HEK293 (cell line): ENCODE data around the gene MRPL19.

ENCODE experiments used
- CTCF ChIA-PET: fragments of 350-600 bp; formaldehyde crosslinking; extraction: SDS; loops from one replicate; lab custom pipeline; 2021; ENCODE audit warnings: antibody characterized with exemption; lab: Yijun Ruan, JAX
- POLR2A ChIA-PET: fragments of 300-600 bp; formaldehyde crosslinking; extraction: SDS; loops from one replicate; lab custom pipeline; 2020; ENCODE audit warnings: antibody characterized with exemption, inconsistent platforms; lab: Yijun Ruan, JAX
- H3K27ac ChIP-seq: fragments of 200-500 bp; sonication (Bioruptor generic); 2 replicates; pipeline ENCODE4 v1.5.1; 2014; ENCODE audit warnings: low read depth, low read length, control low read depth, inconsistent platforms; ENCODE audit errors: extremely low read depth
- H3K36me3 ChIP-seq, 2 experiments: fragments of 200-500 bp in 1 of 2; sonication (Bioruptor generic) in 1 of 2; 1 replicate in 1 of 2; 2 replicates in 1 of 2; pipeline ENCODE4 v1.5.1; 2014 to 2017; ENCODE audit warnings: inconsistent platforms in 2 of 2, low read length in 2 of 2; ENCODE audit not compliant: control insufficient read depth in 2 of 2, insufficient read depth in 1 of 2
- H3K4me1 ChIP-seq: fragments of 200-500 bp; sonication (Bioruptor generic); 2 replicates; pipeline ENCODE4 v1.5.1; 2014; ENCODE audit warnings: mild to moderate bottlenecking, low read length, inconsistent platforms; ENCODE audit not compliant: control insufficient read depth, insufficient read depth
- H3K4me3 ChIP-seq: 2 replicates; pipeline ENCODE4 v1.5.1; 2011; ENCODE audit warnings: low read depth, mild to moderate bottlenecking, control low read depth, low read length, moderate library complexity
- H3K9me3 ChIP-seq: fragments of 200-500 bp; sonication (Bioruptor generic); 2 replicates; pipeline ENCODE4 v1.5.1; 2014; ENCODE audit warnings: low read depth, low read length, inconsistent platforms; ENCODE audit not compliant: control insufficient read depth, insufficient read depth
- GLI4 ChIP-seq: fragments of 450-650 bp; formaldehyde crosslinking; IDR thresholded peaks from 2 replicates; pipeline ENCODE4 v1.5.1; 2016; ENCODE audit warnings: missing biosample characterization, missing genetic modification characterization
- SCRT2 ChIP-seq: fragments of 450-650 bp; formaldehyde crosslinking; IDR thresholded peaks from 2 replicates; pipeline ENCODE4 v1.5.1; 2016; ENCODE audit warnings: missing biosample characterization, missing genetic modification characterization
- ZBTB8A ChIP-seq: fragments of 450-650 bp; formaldehyde crosslinking; IDR thresholded peaks from 2 replicates; pipeline ENCODE4 v1.5.1; 2016; ENCODE audit warnings: missing biosample characterization, missing genetic modification characterization
- ZFP37 ChIP-seq: fragments of 450-650 bp; formaldehyde crosslinking; IDR thresholded peaks from 2 replicates; pipeline ENCODE4 v1.5.1; 2016; ENCODE audit warnings: missing biosample characterization, missing genetic modification characterization
- ZNF112 ChIP-seq: fragments of 450-650 bp; formaldehyde crosslinking; IDR thresholded peaks from 2 replicates; pipeline ENCODE4 v1.5.0; 2017; ENCODE audit warnings: missing biosample characterization, missing genetic modification characterization
- ZNF211 ChIP-seq: fragments of 450-650 bp; formaldehyde crosslinking; IDR thresholded peaks from 2 replicates; pipeline ENCODE4 v1.5.1; 2016; ENCODE audit warnings: low read depth, missing biosample characterization, missing genetic modification characterization
- ZNF221 ChIP-seq: fragments of 450-650 bp; formaldehyde crosslinking; IDR thresholded peaks from 2 replicates; pipeline ENCODE4 v1.5.1; 2017; ENCODE audit warnings: missing biosample characterization, missing genetic modification characterization, borderline replicate concordance
- ZNF341 ChIP-seq: fragments of 450-650 bp; formaldehyde crosslinking; IDR thresholded peaks from 2 replicates; pipeline ENCODE4; 2016; ENCODE audit warnings: low read depth, missing biosample characterization, missing genetic modification characterization
- ZNF350 ChIP-seq: fragments of 450-650 bp; formaldehyde crosslinking; IDR thresholded peaks from 2 replicates; pipeline ENCODE4 v1.5.0; 2017; ENCODE audit warnings: missing biosample characterization, mild to moderate bottlenecking, missing genetic modification characterization
- ZNF404 ChIP-seq: fragments of 450-650 bp; formaldehyde crosslinking; IDR thresholded peaks from 2 replicates; pipeline ENCODE4 v1.5.1; 2017; ENCODE audit warnings: missing biosample characterization, missing genetic modification characterization
- ZNF473 ChIP-seq: fragments of 450-650 bp; formaldehyde crosslinking; IDR thresholded peaks from 2 replicates; pipeline ENCODE4 v1.5.1; 2017; ENCODE audit warnings: missing biosample characterization, missing genetic modification characterization
- ZNF621 ChIP-seq: fragments of 450-650 bp; formaldehyde crosslinking; IDR thresholded peaks from 2 replicates; pipeline ENCODE4 v1.5.1; 2017; ENCODE audit warnings: missing biosample characterization, missing genetic modification characterization
- ZNF658 ChIP-seq: fragments of 450-650 bp; formaldehyde crosslinking; IDR thresholded peaks from 2 replicates; pipeline ENCODE4; 2016; ENCODE audit warnings: missing biosample characterization, missing genetic modification characterization
- ZNF843 ChIP-seq: fragments of 450-650 bp; formaldehyde crosslinking; IDR thresholded peaks from 2 replicates; pipeline ENCODE4 v1.5.1; 2016; ENCODE audit warnings: missing biosample characterization, missing genetic modification characterization
- ZSCAN23 ChIP-seq: fragments of 450-650 bp; formaldehyde crosslinking; IDR thresholded peaks from 2 replicates; pipeline ENCODE4 v1.5.1; 2016; ENCODE audit warnings: missing biosample characterization, missing genetic modification characterization
- TF ChIP-seq, protein P1 (sequence below): fragments of 450-650 bp; formaldehyde crosslinking; IDR thresholded peaks from 2 replicates; pipeline ENCODE4 v1.5.1; 2016; ENCODE audit warnings: missing biosample characterization, missing genetic modification characterization, borderline replicate concordance
- TF ChIP-seq, protein P2 (sequence below): IDR thresholded peaks from 2 replicates; pipeline ENCODE4 v1.6.1; 2011; ENCODE audit warnings: mild to moderate bottlenecking, low read depth, low read length, borderline replicate concordance
- TF ChIP-seq, protein P3 (sequence below): fragments of 450-650 bp; formaldehyde crosslinking; IDR thresholded peaks from 2 replicates; pipeline ENCODE4 v1.5.1; 2016; ENCODE audit warnings: missing biosample characterization, missing genetic modification characterization

MRPL19 gene

DNA sequence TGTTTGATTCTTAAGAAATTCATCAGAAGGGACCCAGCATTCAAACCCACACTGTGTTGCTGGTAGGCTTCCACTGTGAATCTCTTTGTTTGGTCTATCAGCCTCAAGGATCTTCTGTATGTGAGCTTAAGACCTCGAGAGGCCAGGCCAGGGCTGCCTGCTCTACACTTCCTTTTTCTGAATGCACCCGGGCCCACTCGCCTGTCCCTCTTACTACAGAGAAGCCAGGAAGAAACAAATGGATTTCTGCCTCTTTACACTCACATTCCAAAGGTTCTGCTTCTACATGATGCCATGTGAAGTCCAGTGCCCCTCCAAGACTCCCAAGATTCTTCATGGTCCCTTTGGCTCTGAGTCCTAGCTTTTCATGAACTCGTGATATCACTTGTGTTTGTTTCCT is 25.4 kb upstream of the MRPL19 start:
- H3K27ac ChIP-seq: no peak overlapping the region
- CTCF ChIA-PET: interaction anchor here (0.6 to 3.1 kb wide), 3 partner anchors 12 to 556 kb away, joined by 4 to 19 read pairs (median 5); no protein-coding TSS in a partner anchor
- H3K9me3 ChIP-seq: no peaks in the 10 kb centered on the region
- H3K4me3 ChIP-seq: no peak overlapping the region
- POLR2A ChIA-PET: no interaction called here
- TF ChIP-seq, protein P1, sequence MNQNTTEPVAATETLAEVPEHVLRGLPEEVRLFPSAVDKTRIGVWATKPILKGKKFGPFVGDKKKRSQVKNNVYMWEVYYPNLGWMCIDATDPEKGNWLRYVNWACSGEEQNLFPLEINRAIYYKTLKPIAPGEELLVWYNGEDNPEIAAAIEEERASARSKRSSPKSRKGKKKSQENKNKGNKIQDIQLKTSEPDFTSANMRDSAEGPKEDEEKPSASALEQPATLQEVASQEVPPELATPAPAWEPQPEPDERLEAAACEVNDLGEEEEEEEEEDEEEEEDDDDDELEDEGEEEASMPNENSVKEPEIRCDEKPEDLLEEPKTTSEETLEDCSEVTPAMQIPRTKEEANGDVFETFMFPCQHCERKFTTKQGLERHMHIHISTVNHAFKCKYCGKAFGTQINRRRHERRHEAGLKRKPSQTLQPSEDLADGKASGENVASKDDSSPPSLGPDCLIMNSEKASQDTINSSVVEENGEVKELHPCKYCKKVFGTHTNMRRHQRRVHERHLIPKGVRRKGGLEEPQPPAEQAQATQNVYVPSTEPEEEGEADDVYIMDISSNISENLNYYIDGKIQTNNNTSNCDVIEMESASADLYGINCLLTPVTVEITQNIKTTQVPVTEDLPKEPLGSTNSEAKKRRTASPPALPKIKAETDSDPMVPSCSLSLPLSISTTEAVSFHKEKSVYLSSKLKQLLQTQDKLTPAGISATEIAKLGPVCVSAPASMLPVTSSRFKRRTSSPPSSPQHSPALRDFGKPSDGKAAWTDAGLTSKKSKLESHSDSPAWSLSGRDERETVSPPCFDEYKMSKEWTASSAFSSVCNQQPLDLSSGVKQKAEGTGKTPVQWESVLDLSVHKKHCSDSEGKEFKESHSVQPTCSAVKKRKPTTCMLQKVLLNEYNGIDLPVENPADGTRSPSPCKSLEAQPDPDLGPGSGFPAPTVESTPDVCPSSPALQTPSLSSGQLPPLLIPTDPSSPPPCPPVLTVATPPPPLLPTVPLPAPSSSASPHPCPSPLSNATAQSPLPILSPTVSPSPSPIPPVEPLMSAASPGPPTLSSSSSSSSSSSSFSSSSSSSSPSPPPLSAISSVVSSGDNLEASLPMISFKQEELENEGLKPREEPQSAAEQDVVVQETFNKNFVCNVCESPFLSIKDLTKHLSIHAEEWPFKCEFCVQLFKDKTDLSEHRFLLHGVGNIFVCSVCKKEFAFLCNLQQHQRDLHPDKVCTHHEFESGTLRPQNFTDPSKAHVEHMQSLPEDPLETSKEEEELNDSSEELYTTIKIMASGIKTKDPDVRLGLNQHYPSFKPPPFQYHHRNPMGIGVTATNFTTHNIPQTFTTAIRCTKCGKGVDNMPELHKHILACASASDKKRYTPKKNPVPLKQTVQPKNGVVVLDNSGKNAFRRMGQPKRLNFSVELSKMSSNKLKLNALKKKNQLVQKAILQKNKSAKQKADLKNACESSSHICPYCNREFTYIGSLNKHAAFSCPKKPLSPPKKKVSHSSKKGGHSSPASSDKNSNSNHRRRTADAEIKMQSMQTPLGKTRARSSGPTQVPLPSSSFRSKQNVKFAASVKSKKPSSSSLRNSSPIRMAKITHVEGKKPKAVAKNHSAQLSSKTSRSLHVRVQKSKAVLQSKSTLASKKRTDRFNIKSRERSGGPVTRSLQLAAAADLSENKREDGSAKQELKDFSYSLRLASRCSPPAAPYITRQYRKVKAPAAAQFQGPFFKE (tag by site-specific recombination): no peak
- TF ChIP-seq ZNF404 (tag by site-specific recombination) (no peak), ZNF843 (no peak), ZNF473 (no peak), ZNF112 (no peak), ZNF350 (tag by site-specific recombination) (no peak), ZFP37 (tag by site-specific recombination) (no peak), ZNF211 (tag by site-specific recombination) (no peak), ZNF221 (tag by site-specific recombination) (no peak), ZNF658 (tag by site-specific recombination) (no peak), ZBTB8A (no peak), ZNF341 (no peak), SCRT2 (tag by site-specific recombination) (no peak), ZSCAN23 (tag by site-specific recombination) (no peak)
- TF ChIP-seq, protein P2, sequence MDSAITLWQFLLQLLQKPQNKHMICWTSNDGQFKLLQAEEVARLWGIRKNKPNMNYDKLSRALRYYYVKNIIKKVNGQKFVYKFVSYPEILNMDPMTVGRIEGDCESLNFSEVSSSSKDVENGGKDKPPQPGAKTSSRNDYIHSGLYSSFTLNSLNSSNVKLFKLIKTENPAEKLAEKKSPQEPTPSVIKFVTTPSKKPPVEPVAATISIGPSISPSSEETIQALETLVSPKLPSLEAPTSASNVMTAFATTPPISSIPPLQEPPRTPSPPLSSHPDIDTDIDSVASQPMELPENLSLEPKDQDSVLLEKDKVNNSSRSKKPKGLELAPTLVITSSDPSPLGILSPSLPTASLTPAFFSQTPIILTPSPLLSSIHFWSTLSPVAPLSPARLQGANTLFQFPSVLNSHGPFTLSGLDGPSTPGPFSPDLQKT: no peak
- TF ChIP-seq, protein P3, sequence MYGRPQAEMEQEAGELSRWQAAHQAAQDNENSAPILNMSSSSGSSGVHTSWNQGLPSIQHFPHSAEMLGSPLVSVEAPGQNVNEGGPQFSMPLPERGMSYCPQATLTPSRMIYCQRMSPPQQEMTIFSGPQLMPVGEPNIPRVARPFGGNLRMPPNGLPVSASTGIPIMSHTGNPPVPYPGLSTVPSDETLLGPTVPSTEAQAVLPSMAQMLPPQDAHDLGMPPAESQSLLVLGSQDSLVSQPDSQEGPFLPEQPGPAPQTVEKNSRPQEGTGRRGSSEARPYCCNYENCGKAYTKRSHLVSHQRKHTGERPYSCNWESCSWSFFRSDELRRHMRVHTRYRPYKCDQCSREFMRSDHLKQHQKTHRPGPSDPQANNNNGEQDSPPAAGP (tag by site-specific recombination): no peak
- no peaks in the 10 kb centered on the region for H3K36me3 ChIP-seq
- H3K4me1 ChIP-seq: no peaks in the 10 kb centered on the region

DNA sequence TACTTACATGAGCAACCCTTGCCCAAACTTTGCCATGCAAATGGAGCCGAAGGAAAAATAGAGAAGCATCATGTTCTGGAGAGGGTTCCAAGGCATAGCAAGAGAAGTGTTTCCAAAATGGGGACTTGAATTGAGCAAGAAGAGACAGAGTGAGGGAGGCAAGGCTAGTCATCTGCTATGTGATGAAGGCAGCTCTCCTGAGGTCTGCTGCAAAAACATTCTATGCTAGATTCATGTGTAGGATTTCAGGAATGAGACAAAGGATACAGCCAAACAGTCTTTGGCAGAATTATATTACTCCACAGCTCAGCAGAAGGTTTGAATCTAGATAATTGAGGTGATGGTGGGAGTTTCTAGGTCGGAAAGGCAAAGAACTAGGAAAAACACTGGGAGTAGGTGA is 24.1 kb upstream of the MRPL19 start:
- no peaks in the 10 kb centered on the region for H3K36me3 ChIP-seq
- POLR2A ChIA-PET: no interaction called here
- H3K4me3 ChIP-seq: no peak overlapping the region
- CTCF ChIA-PET: interaction anchor here (0.6 to 1.5 kb wide), 3 partner anchors 8 to 487 kb away, joined by 3 to 4 read pairs (median 3); no protein-coding TSS in a partner anchor
- TF ChIP-seq GLI4 (tag by site-specific recombination) (no peak), ZNF621 (no peak)
- H3K4me1 ChIP-seq: no peaks in the 10 kb centered on the region
- no peak overlapping the region for H3K27ac ChIP-seq
- no peaks in the 10 kb centered on the region for H3K9me3 ChIP-seq
